ENCODE results near the gene RAB29.

- TF ChIP-seq CTCF (IDR thresholded peaks at IDR 0.05), result no peak
- TF ChIP-seq POLR2AphosphoS5 (IDR thresholded peaks at IDR 0.05; ENCODE audit: low read depth, low read length), result no peak
These were observed 55.5 kb downstream of the RAB29 start for GRCh38 chr1:205719762-205720161.
